ENCODE measurements around the gene NFKBIE.
"Not testable (repeated sequence)": the region's sequence is repeated elsewhere in the genome, so short reads cannot be mapped to it uniquely, and the experiment has no call there.

NFKBIE gene

GRCh38 chr6:44265007-44265721 lies at the start of gene NFKBIE:
NFKBIE (minus strand) TSS chr6:44265551; CDS start chr6:44265346, 205 bp downstream.
- peak; percentile 93 for DNase-seq (ENCODE audit: low read depth)

DNA sequence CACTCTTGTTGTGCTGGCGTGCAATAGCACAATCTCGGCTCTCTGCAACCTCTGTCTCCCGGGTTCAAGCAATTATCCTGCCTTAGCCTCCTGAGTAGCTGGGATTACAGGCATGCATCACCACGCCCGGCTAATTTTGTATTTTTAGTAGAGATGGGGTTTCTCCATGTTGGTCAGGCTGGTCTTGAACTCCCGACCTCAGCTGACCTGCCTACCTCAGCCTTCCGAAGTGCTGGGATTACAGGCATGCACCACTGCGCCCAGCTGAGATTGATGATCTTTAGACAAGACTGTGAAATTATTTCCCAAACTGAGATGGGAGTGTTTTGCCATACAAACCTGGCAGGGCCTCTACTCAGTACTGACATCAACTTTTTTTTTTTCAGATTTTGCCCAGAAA lies 49.3 kb upstream of the NFKBIE start:
- not testable (repeated sequence) for DNase-seq (ENCODE audit: low read depth)

DNA sequence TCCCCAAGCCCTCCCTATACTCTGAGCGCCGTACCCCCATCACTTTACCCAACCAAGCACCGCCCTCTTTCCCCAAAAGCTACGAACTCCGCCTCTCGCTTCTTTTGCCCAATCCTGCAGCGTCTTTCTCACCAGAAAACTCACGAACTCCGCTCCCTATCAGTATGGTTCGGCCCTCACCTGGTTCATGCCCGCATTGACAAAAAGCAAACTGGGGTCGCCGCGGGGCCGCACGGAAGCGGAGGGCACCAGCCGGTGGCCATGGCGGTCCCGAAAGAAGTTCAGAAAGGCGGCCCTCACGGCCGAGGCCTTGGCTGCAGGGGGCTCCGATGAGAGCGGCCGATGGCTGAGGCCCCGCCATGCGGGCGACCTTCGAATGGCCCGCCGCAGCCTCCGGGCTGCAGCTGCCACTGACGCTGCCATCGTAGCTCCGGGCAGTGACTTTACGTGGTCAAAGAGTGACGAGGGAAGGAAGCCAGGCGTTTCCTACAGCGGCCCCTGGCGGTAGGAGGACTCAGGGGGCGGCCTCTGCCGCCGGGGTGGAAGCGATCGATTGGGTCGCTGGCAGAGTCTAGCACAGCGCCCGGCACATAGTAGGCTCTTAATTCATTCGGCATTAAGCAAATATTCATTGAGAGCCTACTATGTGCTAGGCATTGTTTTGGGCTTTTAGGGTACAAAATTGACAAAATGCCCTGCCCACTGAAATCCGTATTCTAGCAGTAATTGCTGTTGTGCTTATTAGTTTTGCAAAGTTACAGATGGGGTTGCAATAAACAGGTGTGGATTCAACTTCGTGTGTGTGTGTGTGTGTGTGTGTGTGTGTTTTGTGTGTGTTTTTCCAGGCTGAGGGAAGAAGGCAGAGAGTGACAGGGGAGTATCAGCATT lies 47.8 kb upstream of the NFKBIE start, which contains the start of gene AARS2:
Gene AARS2 (minus strand): TSS at position 447 of the 888 bp plus-strand sequence. CDS start 24 bp downstream, at position 423.
- peak; percentile 93 for DNase-seq (ENCODE audit: low read depth)

- DNase-seq (ENCODE audit: low read depth), result no peak
Measured at GRCh38 chr6:44311767-44312166, 46.4 kb upstream of the NFKBIE start.

GRCh38 chr6:44311304-44311703 lies 46.0 kb upstream of the NFKBIE start:
- no peak for DNase-seq (ENCODE audit: low read depth)

DNA sequence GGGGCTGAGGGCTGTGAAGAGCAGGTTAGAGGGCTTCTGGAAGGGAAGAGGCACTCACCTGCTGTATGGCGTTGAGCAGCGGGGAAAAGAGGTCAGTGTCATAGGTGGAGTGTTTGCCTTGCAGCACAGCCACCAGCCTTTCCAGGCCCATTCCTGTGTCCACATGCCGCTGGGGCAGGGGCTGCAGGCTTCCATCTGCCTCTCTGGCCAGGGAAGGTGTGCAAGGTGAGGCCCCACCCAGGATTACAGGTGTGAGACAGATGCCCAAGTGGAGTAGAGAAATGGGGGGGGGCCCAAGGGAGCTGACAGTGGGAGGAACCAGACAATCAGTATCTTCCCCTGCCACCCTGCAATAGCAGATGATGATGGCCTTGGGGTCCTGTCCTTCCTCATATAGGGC lies 44.9 kb upstream of the NFKBIE start:
- DNase-seq (ENCODE audit: low read depth), result no peak

DNA sequence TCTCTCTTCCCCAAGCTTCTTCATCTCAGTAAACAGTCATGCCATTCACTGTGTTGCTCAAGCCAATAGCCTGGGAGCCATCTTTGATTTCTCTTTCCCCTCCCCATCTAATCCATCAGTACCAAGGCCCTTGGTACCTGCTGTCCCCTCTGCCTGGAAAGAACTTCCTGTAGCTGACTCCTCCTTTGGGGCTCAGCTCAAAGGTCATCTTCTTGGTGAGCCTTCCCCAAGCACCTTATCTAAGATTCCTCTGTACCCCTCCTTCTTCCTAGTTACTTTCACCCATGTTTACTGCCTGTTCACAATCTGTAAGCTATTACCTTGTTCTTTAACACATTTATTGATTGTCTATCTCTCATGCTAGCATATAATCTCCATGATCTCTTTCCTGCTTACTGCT lies 44.3 kb upstream of the NFKBIE start:
- no peak for DNase-seq (ENCODE audit: low read depth)

DNA sequence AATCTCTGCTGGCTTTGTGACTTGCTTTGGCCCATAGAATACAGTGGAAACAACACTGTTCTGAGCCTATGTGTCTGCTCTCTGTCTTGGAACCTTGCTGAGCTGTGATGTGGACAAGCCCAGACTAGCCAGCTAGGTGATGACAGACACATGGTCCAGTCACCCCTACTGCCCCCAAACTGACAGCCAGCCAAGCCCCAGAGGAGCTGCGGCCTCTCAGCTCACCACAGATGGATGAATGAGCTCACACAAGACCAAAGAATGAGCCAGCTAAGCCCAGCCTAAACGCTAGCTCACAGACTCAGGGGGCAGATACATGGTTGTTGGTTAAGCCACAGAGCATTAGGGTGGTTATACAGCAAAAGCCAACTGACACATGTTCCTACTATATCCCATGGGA lies 43.7 kb upstream of the NFKBIE start:
- no peak for DNase-seq (ENCODE audit: low read depth)

GRCh38 chr6:44307217-44307616 lies 41.9 kb upstream of the NFKBIE start:
- DNase-seq (ENCODE audit: low read depth), result no peak

DNA sequence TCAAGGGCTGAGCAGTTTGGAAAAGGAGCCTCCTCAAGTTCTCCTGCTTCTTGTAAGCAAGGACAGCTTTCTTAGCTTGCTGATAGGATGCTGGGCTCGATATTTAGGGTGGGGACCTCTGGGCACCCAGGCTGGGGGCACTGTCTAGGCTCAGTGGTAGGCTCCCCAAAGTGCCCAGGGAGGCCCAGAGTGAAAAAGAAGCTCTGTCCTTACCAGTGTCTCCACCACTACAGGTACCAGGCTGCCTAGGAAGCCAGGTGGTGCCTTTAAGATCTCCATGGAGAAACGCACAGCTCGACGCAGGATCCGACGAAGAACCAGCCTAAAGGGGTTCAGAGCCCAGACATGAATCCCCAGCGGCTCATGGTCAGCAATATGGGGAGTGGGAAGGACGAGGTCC lies 41.4 kb upstream of the NFKBIE start:
- no peak for DNase-seq (ENCODE audit: low read depth)

DNA sequence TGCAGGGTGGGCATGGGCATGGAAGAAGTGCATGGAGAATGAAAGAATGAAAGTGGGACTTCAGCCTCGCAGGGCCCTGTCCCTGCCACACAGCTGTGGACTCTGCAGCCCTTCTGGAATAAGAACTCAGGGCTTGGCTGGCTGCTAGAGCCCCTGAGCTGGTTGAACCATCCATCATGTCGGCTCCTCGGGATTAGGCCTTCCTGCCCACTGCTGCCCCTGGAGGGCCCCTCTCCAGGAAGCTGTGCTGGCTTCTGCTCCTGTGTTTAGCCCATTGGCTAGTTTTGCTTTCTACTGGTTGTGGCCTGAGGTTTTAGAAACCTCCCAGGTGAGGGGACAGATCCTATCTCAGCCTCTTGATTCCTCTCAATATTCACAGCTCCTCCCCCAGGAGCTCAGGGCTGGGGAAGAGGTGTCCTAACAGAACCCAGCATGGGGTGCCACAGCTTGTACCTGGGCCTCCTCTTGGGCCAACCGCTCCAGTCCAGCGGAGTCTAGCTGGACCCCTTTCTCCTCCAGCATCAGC lies 39.9 kb upstream of the NFKBIE start:
- DNase-seq (ENCODE audit: low read depth), result no peak

DNA sequence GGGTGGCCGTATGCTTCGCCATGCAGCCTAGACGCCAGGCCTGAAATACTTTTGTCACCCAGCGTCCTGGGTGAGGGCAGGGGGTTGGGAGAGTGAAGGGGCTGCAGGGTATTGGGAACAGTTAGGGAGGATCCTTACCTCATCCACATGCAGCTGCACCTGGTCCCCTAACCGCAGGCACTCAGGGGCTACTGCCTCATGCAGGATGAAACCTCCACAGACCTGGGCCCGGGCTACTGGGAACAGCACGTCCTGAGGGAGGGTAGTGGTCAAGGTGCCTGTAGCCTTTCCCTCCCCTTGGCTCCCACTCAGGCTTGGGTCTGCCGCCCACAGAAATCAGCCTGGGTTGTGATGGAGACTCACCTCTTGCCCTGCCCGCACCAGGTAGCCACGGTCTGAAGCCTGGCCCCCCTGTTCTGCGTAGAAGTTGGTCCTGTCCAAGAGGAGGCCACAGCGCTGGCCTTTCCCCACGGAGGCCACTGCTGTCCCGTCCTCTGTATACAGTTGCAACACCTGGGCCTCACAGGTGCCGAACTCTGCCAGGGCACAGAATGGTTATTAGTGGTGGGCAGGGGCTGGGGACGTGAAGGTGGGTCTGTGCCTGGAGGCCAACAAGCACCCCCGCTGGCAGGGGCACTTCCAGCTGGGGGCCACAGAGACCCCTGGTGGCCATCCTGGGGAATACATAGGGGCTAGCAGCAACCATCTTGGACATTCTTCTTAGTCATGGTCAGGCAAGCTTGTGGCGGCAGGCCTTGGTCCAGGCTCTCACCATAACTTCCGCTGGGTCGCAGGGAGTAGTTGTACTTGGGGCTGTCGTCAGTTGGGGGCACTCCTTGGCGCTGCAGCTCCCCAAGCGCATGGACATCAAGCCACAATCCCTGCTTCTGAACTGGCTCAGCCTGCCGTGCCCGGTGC lies 39.2 kb upstream of the NFKBIE start:
- no peak for DNase-seq (ENCODE audit: low read depth)

GRCh38 chr6:44303842-44304241 lies 38.5 kb upstream of the NFKBIE start:
- no peak for DNase-seq (ENCODE audit: low read depth)

DNA sequence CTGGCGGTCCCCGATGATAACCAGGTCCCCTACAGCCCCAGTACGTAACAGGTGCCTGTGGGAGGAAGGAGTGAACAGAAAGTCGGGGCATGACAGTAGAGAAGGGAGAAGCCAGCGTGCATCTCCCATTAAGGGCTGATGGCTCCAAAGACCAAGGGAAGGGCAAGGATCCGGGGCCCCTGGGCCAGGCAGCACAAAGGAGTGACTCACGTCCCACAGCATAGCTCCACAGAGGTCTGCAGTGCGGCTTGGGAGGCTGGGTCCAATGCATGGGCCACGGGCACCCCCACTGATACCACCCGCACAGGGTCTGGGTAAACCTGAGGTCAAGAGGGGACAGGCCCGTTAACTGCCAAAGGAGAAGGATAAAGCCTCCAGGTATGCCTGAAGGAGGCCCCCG lies 37.5 kb upstream of the NFKBIE start:
- DNase-seq (ENCODE audit: low read depth), result no peak

DNA sequence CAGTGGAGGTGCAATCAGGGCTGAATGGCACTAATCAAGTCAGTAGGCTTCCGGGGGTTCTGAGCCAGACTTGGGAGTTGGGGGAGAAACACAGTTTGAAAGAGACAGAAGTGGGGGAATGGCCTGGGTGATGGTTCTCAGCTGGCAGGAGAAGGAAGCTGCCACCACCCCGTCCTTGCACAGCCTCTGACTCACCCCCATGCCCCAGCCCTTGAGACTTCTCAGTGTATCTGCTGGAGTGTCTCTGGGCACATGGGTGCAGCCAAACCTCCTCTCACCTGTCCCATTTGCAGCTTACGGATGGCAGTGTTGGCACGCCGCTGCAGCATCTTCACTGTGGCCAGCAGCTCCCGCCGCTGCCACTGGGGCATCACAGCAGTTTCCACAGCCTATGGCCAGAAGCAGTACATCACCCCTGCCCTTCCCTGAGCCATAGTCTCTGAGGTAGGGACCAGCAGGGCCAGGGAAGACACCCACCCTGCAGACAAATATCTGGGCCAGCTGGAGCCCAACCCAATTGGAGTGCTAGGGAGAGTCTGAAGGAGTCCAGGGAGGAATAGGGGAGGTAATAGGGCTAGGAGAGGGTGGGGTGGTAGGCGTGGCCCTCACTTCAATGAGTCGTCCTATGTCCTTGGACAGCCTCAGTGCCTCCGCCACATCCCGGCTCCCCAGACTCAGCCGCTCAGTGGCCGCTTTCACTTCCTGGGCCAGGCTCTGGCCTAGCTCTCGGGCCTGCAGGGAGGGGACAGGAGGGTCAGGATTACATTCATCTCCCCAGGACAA lies 36.6 kb upstream of the NFKBIE start:
- DNase-seq (ENCODE audit: low read depth), result no peak

GRCh38 chr6:44301106-44301505 lies 35.8 kb upstream of the NFKBIE start:
- DNase-seq (ENCODE audit: low read depth), result no peak

GRCh38 chr6:44300292-44300823 lies 35.0 kb upstream of the NFKBIE start:
- DNase-seq (ENCODE audit: low read depth), result no peak

DNA sequence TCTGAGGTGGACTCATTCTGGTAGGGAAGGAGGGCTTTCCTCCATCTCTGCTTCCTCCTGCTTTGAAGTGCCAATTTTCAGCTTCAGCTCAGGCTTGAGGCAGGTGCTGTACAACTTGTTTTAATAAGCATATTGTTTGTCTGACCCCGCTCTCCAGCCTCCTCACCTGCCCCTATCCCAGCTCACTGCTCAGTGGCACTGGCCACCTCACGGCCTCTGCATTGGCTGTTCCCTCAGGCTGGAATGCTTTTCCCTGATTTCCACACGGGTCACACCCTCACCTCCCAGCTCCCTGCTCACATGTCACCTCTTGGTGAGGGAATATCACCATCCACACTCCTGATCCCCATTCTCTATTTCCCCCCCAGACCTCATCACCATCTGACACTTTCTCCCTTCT lies 33.5 kb upstream of the NFKBIE start:
- no peak for DNase-seq (ENCODE audit: low read depth)

- DNase-seq (ENCODE audit: low read depth), result no peak
Measured at GRCh38 chr6:44298055-44298803, 32.9 kb upstream of the NFKBIE start.

All from stimulated activated CD8-positive, alpha-beta memory T cell treated with anti-CD3 and anti-CD28 coated beads, Interleukin-7, amount 100 ng/mL, for 24 hours (primary cell).